ENCODE data around the gene FIBP. TPM values are rescaled to one million over a fixed set of nuclear protein-coding genes. Genes with fewer than 3 reads are reported as not detected.
A peak's percentile ranks its signal among the peaks of the same experiment; 100 is the strongest.
"Not testable (repeated sequence)": the region's sequence is repeated elsewhere in the genome, so short reads cannot be mapped to it uniquely, and the experiment has no call there.

FIBP gene
- total RNA-seq, 3 donors from 2014 or later, result 72.8 to 86.1 (median 83.9) TPM

- H3K36me3 Mint-ChIP-seq (ENCODE audit: insufficient read depth), result peaks cover 21% of the 10 kb centered on the region
- peak; percentile 94 for DNase-seq
- peak within 1 kb of the TSS; percentile 91 for H3K4me3 Mint-ChIP-seq
- peaks cover 2% of the 10 kb centered on the region for H3K27me3 Mint-ChIP-seq (ENCODE audit: low read depth)
- peak; percentile 81 to 84 for ATAC-seq
- H3K9me3 Mint-ChIP-seq, result no peaks in the 10 kb centered on the region
- H3K4me1 Mint-ChIP-seq (ENCODE audit: low read depth), result peaks cover 33% of the 10 kb centered on the region
Observed at GRCh38 chr11:65900125-65900898, 12.0 kb upstream of the FIBP start, which contains the start of gene FOSL1. FOSL1 (minus strand) TSS chr11:65900388; CDS start chr11:65900339, 49 bp downstream.

GRCh38 chr11:65899356-65900124, 11.3 kb upstream of the FIBP start:
- peaks cover 2% of the 10 kb centered on the region for H3K27me3 Mint-ChIP-seq (ENCODE audit: low read depth)
- peaks cover 36% of the 10 kb centered on the region for H3K4me1 Mint-ChIP-seq (ENCODE audit: low read depth)
- DNase-seq (peak; percentile 75), ATAC-seq (peak; percentile 57 to 58)
- H3K9me3 Mint-ChIP-seq, result no peaks in the 10 kb centered on the region
- H3K36me3 Mint-ChIP-seq (ENCODE audit: insufficient read depth), result peaks cover 24% of the 10 kb centered on the region
- peak overlapping the region; percentile 91 for H3K4me3 Mint-ChIP-seq

GRCh38 chr11:65898656-65899355, 10.5 kb upstream of the FIBP start:
- no peak for DNase-seq
- Mint-ChIP-seq H3K4me3 (peak overlapping the region; percentile 91), H3K27me3 (ENCODE audit: low read depth) (no peaks in the 10 kb centered on the region), H3K4me1 (ENCODE audit: low read depth) (peaks cover 42% of the 10 kb centered on the region), H3K36me3 (ENCODE audit: insufficient read depth) (peaks cover 28% of the 10 kb centered on the region), H3K9me3 (no peaks in the 10 kb centered on the region)
- no peak for ATAC-seq

GRCh38 chr11:65897020-65897471, 8.8 kb upstream of the FIBP start:
- no peak for DNase-seq
- Mint-ChIP-seq H3K36me3 (ENCODE audit: insufficient read depth) (peaks cover 38% of the 10 kb centered on the region), H3K27me3 (ENCODE audit: low read depth) (no peaks in the 10 kb centered on the region), H3K4me1 (ENCODE audit: low read depth) (peaks cover 57% of the 10 kb centered on the region), H3K4me3 (peak overlapping the region; percentile 63), H3K9me3 (no peaks in the 10 kb centered on the region)
- ATAC-seq, result no peak

GRCh38 chr11:65896034-65896999, 8.0 kb upstream of the FIBP start:
- Mint-ChIP-seq H3K27me3 (ENCODE audit: low read depth) (no peaks in the 10 kb centered on the region), H3K4me3 (peak overlapping the region; percentile 40), H3K9me3 (no peaks in the 10 kb centered on the region), H3K4me1 (ENCODE audit: low read depth) (peaks cover 56% of the 10 kb centered on the region), H3K36me3 (ENCODE audit: insufficient read depth) (peaks cover 38% of the 10 kb centered on the region)
- no peak for ATAC-seq
- DNase-seq, result no peak

- ATAC-seq (no peak), DNase-seq (no peak)
- Mint-ChIP-seq H3K27me3 (ENCODE audit: low read depth) (no peaks in the 10 kb centered on the region), H3K36me3 (ENCODE audit: insufficient read depth) (peaks cover 38% of the 10 kb centered on the region), H3K9me3 (no peaks in the 10 kb centered on the region), H3K4me1 (ENCODE audit: low read depth) (peaks cover 54% of the 10 kb centered on the region), H3K4me3 (peak overlapping the region; percentile 40)
Observed at GRCh38 chr11:65895482-65895981, 7.3 kb upstream of the FIBP start.

GRCh38 chr11:65894034-65894591, 5.8 kb upstream of the FIBP start:
- Mint-ChIP-seq H3K27me3 (ENCODE audit: low read depth) (no peaks in the 10 kb centered on the region), H3K9me3 (no peaks in the 10 kb centered on the region), H3K4me3 (peak overlapping the region; percentile 82), H3K4me1 (ENCODE audit: low read depth) (peaks cover 66% of the 10 kb centered on the region), H3K36me3 (ENCODE audit: insufficient read depth) (peaks cover 38% of the 10 kb centered on the region)
- ATAC-seq (no peak), DNase-seq (no peak)

GRCh38 chr11:65892661-65893317, 4.5 kb upstream of the FIBP start:
- Mint-ChIP-seq H3K4me1 (ENCODE audit: low read depth) (peaks cover 67% of the 10 kb centered on the region), H3K9me3 (no peaks in the 10 kb centered on the region), H3K27me3 (ENCODE audit: low read depth) (no peaks in the 10 kb centered on the region), H3K36me3 (ENCODE audit: insufficient read depth) (peaks cover 34% of the 10 kb centered on the region), H3K4me3 (peak overlapping the region; percentile 82)
- DNase-seq (no peak), ATAC-seq (no peak)

- Mint-ChIP-seq H3K4me1 (ENCODE audit: low read depth) (peaks cover 66% of the 10 kb centered on the region), H3K4me3 (peak overlapping the region; percentile 82), H3K36me3 (ENCODE audit: insufficient read depth) (peaks cover 32% of the 10 kb centered on the region)
- DNase-seq; H3K9me3 Mint-ChIP-seq; H3K27me3 Mint-ChIP-seq (ENCODE audit: low read depth); ATAC-seq: not testable (repeated sequence)
Observed at GRCh38 chr11:65892137-65892540, 3.9 kb upstream of the FIBP start.

GRCh38 chr11:65891219-65892136, 3.2 kb upstream of the FIBP start:
- Mint-ChIP-seq H3K4me3 (peak overlapping the region; percentile 82), H3K27me3 (ENCODE audit: low read depth) (no peaks in the 10 kb centered on the region), H3K36me3 (ENCODE audit: insufficient read depth) (peaks cover 32% of the 10 kb centered on the region), H3K4me1 (ENCODE audit: low read depth) (peaks cover 69% of the 10 kb centered on the region), H3K9me3 (no peaks in the 10 kb centered on the region)
- peak in 1 of 2 donors; percentile 1 for ATAC-seq
- no peak for DNase-seq

GRCh38 chr11:65890324-65891218, 2.3 kb upstream of the FIBP start, which contains the start of gene CCDC85B:
CCDC85B (plus strand) TSS chr11:65890673; CDS start chr11:65890784, 111 bp downstream.
- ATAC-seq (peak; percentile 69 to 70), DNase-seq (peak; percentile 99)
- Mint-ChIP-seq H3K36me3 (ENCODE audit: insufficient read depth) (peaks cover 24% of the 10 kb centered on the region), H3K4me1 (ENCODE audit: low read depth) (peaks cover 63% of the 10 kb centered on the region), H3K4me3 (peak within 1 kb of the TSS; percentile 96), H3K9me3 (no peaks in the 10 kb centered on the region), H3K27me3 (ENCODE audit: low read depth) (no peaks in the 10 kb centered on the region)
